ENCODE results near the gene FAR2. TPM values are rescaled to one million over a fixed set of nuclear protein-coding genes. Genes with fewer than 3 reads are reported as not detected.

The FAR2 gene
- total and polyA plus RNA-seq, 2 of the 13 experiments (the other 11 are each of a cell fraction or from before 2014, with no cell fraction given): not detected

- WGBS (ENCODE audit: low lambda C conversion rate): 0% methylated on average over 1 of the region's 1 CpG
- Histone ChIP-seq H3K27me3 (ENCODE audit: control insufficient read depth in 1 of 2, insufficient read depth in 2 of 2, low read length in 2 of 2) (no peaks in the 10 kb centered on the region), H3K36me3 (replicated peaks in 1 of 2; ENCODE audit: control insufficient read depth in 1 of 2, insufficient read depth in 2 of 2, low read length in 2 of 2) (no peaks in the 10 kb centered on the region), H3K4me3 (replicated peaks in 1 of 3; ENCODE audit: insufficient read depth in 1 of 3, low read depth in 2 of 3, low read length in 3 of 3) (no peak overlapping the region), H3K27ac (ENCODE audit: extremely low read length, insufficient read depth, low read length) (no peak overlapping the region), H3K4me1 (ENCODE audit: insufficient read depth, low read length) (no peaks in the 10 kb centered on the region), H3K79me2 (ENCODE audit: insufficient read depth, low read length) (no peaks in the 10 kb centered on the region), H3K9me3 (ENCODE audit: low read length) (no peaks in the 10 kb centered on the region), H3K9ac (ENCODE audit: insufficient read depth, low read depth, low read length) (no peak overlapping the region), H4K20me1 (ENCODE audit: insufficient read depth, low read length) (no peaks in the 10 kb centered on the region), H3K4me2 (ENCODE audit: low read depth, low read length) (no peak overlapping the region), H2AFZ (ENCODE audit: low read length) (no peak overlapping the region)
- CTCF ChIA-PET (ENCODE audit: low intra/inter-chr PET ratio, low total read pairs): no interaction called here
- intact Hi-C loops (cut with micrococcal nuclease; ENCODE audit: unreplicated experiment) (no loop called here), in situ Hi-C loops (cut with HindIII; ENCODE audit: extremely low pct_ligation_motif_present, low pct_unique_long_range_greater_than_20kb) (no loop called here)
- no peak for FAIRE-seq
- POLR2A ChIA-PET: no interaction called here
- no peak for DNase-seq (ENCODE audit: low spot score)
- BruUV-seq (replicated peaks): no TSS peak
- no peak for ATAC-seq
- TF ChIP-seq HNF4G (IDR thresholded peaks at IDR 0.05; ENCODE audit: borderline replicate concordance, low read depth, low read length) (no peak), HNF4G (CRISPR knock-in tag; IDR thresholded peaks at IDR 0.05; ENCODE audit: borderline replicate concordance, low read depth) (no peak), ZNF891 (CRISPR knock-in tag; IDR thresholded peaks at IDR 0.05) (no peak), TAF1 (CRISPR knock-in tag; IDR thresholded peaks at IDR 0.05) (no peak), TBX3 (IDR thresholded peaks at IDR 0.05; ENCODE audit: borderline replicate concordance) (no peak), FOXO4 (CRISPR knock-in tag; conservative IDR thresholded peaks at IDR 0.05) (no peak), MXI1 (IDR thresholded peaks at IDR 0.05; ENCODE audit: borderline replicate concordance, low read depth, low read length) (no peak), ZHX2 (IDR thresholded peaks at IDR 0.05; ENCODE audit: low read depth) (no peak), ZHX2 (CRISPR knock-in tag; IDR thresholded peaks at IDR 0.05; ENCODE audit: borderline replicate concordance) (no peak), NFATC3 (CRISPR knock-in tag; IDR thresholded peaks at IDR 0.05) (no peak), DPF2 (CRISPR knock-in tag; IDR thresholded peaks at IDR 0.05; ENCODE audit: borderline replicate concordance, low read depth) (no peak), CENPX (CRISPR knock-in tag; IDR thresholded peaks at IDR 0.05) (no peak), ZFP36L1 (CRISPR knock-in tag; IDR thresholded peaks at IDR 0.05) (no peak), HHEX (CRISPR knock-in tag; IDR thresholded peaks at IDR 0.05) (no peak), RNF2 (conservative IDR thresholded peaks at IDR 0.05; ENCODE audit: low read depth) (no peak), ZNF550 (CRISPR knock-in tag; IDR thresholded peaks at IDR 0.05; ENCODE audit: borderline replicate concordance) (no peak), HES4 (CRISPR knock-in tag; IDR thresholded peaks at IDR 0.05; ENCODE audit: borderline replicate concordance) (no peak), ZEB1 (IDR thresholded peaks at IDR 0.05; ENCODE audit: insufficient replicate concordance, low read depth) (no peak), ZNF781 (CRISPR knock-in tag; IDR thresholded peaks at IDR 0.05; ENCODE audit: borderline replicate concordance, not compliant biosample characterization) (no peak), RFX1 (IDR thresholded peaks at IDR 0.05) (no peak), XBP1 (CRISPR knock-in tag; IDR thresholded peaks at IDR 0.05) (no peak)
Observed at GRCh38 chr12:29157486-29157946, 8.4 kb downstream of the FAR2 start.
